ENCODE data around the gene TMEM201. TPM values are rescaled to one million over a fixed set of nuclear protein-coding genes. Genes with fewer than 3 reads are reported as not detected.

TMEM201 gene
- total and polyA plus RNA-seq, 2 of the 13 experiments (the other 11 are each of a cell fraction or from before 2014, with no cell fraction given) = 1.5 to 8.2 TPM

DNA sequence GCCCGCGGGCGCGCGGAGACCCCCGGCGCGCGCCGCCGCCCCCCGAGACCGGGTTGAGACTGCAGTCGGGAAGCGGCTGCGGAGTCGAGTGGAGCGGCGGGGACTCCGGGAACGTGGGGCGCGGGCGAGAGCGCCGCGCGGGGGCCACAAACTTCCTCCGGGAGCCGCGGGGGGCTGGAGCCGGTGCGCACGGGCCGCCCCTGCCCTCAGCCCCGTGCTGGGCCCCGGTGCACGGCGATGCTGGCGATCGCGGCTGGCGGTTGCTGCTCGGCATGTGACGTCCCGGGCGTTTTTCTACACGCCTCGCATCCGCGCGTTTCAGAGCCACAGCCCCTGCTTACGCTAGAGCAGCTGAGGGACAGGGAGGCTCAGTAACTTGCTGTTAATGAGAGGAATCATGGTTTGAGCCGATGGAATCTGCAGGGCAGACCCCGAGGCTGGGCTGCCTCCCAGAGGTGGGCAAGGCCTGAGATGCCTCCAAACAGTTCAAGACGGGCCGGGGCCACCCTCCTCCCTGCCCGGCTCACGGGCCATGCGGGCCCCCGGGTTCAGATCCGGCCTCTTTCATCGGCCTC is 520 bp downstream of the TMEM201 start (continued):
- TF ChIP-seq, protein P1, sequence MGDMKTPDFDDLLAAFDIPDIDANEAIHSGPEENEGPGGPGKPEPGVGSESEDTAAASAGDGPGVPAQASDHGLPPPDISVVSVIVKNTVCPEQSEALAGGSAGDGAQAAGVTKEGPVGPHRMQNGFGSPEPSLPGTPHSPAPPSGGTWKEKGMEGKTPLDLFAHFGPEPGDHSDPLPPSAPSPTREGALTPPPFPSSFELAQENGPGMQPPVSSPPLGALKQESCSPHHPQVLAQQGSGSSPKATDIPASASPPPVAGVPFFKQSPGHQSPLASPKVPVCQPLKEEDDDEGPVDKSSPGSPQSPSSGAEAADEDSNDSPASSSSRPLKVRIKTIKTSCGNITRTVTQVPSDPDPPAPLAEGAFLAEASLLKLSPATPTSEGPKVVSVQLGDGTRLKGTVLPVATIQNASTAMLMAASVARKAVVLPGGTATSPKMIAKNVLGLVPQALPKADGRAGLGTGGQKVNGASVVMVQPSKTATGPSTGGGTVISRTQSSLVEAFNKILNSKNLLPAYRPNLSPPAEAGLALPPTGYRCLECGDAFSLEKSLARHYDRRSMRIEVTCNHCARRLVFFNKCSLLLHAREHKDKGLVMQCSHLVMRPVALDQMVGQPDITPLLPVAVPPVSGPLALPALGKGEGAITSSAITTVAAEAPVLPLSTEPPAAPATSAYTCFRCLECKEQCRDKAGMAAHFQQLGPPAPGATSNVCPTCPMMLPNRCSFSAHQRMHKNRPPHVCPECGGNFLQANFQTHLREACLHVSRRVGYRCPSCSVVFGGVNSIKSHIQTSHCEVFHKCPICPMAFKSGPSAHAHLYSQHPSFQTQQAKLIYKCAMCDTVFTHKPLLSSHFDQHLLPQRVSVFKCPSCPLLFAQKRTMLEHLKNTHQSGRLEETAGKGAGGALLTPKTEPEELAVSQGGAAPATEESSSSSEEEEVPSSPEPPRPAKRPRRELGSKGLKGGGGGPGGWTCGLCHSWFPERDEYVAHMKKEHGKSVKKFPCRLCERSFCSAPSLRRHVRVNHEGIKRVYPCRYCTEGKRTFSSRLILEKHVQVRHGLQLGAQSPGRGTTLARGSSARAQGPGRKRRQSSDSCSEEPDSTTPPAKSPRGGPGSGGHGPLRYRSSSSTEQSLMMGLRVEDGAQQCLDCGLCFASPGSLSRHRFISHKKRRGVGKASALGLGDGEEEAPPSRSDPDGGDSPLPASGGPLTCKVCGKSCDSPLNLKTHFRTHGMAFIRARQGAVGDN (CRISPR knock-in tag; IDR thresholded peaks at IDR 0.05) = peak; percentile 47; the same call in 1 of the 2 replicates
- TF ChIP-seq, protein P2, sequence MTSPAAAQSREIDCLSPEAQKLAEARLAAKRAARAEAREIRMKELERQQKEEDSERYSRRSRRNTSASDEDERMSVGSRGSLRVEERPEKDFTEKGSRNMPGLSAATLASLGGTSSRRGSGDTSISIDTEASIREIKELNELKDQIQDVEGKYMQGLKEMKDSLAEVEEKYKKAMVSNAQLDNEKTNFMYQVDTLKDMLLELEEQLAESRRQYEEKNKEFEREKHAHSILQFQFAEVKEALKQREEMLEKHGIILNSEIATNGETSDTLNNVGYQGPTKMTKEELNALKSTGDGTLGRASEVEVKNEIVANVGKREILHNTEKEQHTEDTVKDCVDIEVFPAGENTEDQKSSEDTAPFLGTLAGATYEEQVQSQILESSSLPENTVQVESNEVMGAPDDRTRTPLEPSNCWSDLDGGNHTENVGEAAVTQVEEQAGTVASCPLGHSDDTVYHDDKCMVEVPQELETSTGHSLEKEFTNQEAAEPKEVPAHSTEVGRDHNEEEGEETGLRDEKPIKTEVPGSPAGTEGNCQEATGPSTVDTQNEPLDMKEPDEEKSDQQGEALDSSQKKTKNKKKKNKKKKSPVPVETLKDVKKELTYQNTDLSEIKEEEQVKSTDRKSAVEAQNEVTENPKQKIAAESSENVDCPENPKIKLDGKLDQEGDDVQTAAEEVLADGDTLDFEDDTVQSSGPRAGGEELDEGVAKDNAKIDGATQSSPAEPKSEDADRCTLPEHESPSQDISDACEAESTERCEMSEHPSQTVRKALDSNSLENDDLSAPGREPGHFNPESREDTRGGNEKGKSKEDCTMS (CRISPR knock-in tag; conservative IDR thresholded peaks at IDR 0.05) = no peak
- TF ChIP-seq RCOR2 (CRISPR knock-in tag; IDR thresholded peaks at IDR 0.05) (no peak), KDM2A (CRISPR knock-in tag; IDR thresholded peaks at IDR 0.05; ENCODE audit: borderline replicate concordance, low read depth) (peak; percentile 34), HOXA9 (CRISPR knock-in tag; IDR thresholded peaks at IDR 0.05; ENCODE audit: borderline replicate concordance) (no peak), ZNF451 (CRISPR knock-in tag; IDR thresholded peaks at IDR 0.05) (0 out of 2 replicates have a peak, but pooled peaks have one; percentile 50), PHF20 (CRISPR knock-in tag; IDR thresholded peaks at IDR 0.05) (0 out of 2 replicates have a peak, but pooled peaks have one; percentile 21), MBD4 (IDR thresholded peaks at IDR 0.05; ENCODE audit: borderline replicate concordance, low read length) (no peak), CEBPB (IDR thresholded peaks at IDR 0.05; ENCODE audit: borderline replicate concordance, low read depth, low read length) (no peak), DMAP1 (CRISPR knock-in tag; IDR thresholded peaks at IDR 0.05) (peak; percentile 23; the same call in 1 of the 2 replicates), ZSCAN31 (CRISPR knock-in tag; IDR thresholded peaks at IDR 0.05; ENCODE audit: low read depth) (0 out of 2 replicates have a peak, but pooled peaks have one; percentile 35), AGO2 (optimal IDR thresholded peaks at IDR 0.05; ENCODE audit: low read depth, low read length) (peak; percentile 32), SP4 (CRISPR knock-in tag; IDR thresholded peaks at IDR 0.05) (0 out of 2 replicates have a peak, but pooled peaks have one; percentile 22), PCBP2 (optimal IDR thresholded peaks at IDR 0.05; ENCODE audit: low read depth, low read length, poor library complexity, severe bottlenecking) (no peak)
- TF ChIP-seq, protein P3, sequence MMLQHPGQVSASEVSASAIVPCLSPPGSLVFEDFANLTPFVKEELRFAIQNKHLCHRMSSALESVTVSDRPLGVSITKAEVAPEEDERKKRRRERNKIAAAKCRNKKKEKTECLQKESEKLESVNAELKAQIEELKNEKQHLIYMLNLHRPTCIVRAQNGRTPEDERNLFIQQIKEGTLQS (CRISPR knock-in tag; IDR thresholded peaks at IDR 0.05) = no peak
- TF ChIP-seq, protein P4, sequence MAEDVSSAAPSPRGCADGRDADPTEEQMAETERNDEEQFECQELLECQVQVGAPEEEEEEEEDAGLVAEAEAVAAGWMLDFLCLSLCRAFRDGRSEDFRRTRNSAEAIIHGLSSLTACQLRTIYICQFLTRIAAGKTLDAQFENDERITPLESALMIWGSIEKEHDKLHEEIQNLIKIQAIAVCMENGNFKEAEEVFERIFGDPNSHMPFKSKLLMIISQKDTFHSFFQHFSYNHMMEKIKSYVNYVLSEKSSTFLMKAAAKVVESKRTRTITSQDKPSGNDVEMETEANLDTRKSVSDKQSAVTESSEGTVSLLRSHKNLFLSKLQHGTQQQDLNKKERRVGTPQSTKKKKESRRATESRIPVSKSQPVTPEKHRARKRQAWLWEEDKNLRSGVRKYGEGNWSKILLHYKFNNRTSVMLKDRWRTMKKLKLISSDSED (CRISPR knock-in tag; IDR thresholded peaks at IDR 0.05) = no peak
- TF ChIP-seq, protein P5, sequence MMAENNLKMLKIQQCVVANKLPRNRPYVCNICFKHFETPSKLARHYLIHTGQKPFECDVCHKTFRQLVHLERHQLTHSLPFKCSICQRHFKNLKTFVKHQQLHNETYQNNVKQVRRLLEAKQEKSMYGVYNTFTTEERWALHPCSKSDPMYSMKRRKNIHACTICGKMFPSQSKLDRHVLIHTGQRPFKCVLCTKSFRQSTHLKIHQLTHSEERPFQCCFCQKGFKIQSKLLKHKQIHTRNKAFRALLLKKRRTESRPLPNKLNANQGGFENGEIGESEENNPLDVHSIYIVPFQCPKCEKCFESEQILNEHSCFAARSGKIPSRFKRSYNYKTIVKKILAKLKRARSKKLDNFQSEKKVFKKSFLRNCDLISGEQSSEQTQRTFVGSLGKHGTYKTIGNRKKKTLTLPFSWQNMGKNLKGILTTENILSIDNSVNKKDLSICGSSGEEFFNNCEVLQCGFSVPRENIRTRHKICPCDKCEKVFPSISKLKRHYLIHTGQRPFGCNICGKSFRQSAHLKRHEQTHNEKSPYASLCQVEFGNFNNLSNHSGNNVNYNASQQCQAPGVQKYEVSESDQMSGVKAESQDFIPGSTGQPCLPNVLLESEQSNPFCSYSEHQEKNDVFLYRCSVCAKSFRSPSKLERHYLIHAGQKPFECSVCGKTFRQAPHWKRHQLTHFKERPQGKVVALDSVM (CRISPR knock-in tag; IDR thresholded peaks at IDR 0.05) = peak; percentile 58; the same call in 1 of the 2 replicates
- TF ChIP-seq, protein P6, sequence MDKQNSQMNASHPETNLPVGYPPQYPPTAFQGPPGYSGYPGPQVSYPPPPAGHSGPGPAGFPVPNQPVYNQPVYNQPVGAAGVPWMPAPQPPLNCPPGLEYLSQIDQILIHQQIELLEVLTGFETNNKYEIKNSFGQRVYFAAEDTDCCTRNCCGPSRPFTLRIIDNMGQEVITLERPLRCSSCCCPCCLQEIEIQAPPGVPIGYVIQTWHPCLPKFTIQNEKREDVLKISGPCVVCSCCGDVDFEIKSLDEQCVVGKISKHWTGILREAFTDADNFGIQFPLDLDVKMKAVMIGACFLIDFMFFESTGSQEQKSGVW (CRISPR knock-in tag; IDR thresholded peaks at IDR 0.05; ENCODE audit: borderline replicate concordance) = no peak
